ENCODE data around the gene YKT6. TPM values are rescaled to one million over a fixed set of nuclear protein-coding genes. Genes with fewer than 3 reads are reported as not detected.

Gene YKT6
- total RNA-seq, 2 donors from 2014 or later = 63.5 to 68.4 TPM

- no peak for DNase-seq (ENCODE audit: low spot score)
Observed at GRCh38 chr7:44258865-44259546, 58.2 kb downstream of the YKT6 start.

GRCh38 chr7:44259547-44260457 is 59.0 kb downstream of the YKT6 start:
- DNase-seq (ENCODE audit: low spot score) = peak; percentile 10
- 58% methylated on average over 18 of the region's 18 CpGs for whole genome bisulfite sequencing

More at GRCh38 chr7:44258865-44259546, 58.2 kb downstream of the YKT6 start:
- H3K9me3 ChIP-seq = no peaks in the 10 kb centered on the region
- intact Hi-C loops (cut with DNase I) = no loop called here
- H3K36me3 ChIP-seq = no peaks in the 10 kb centered on the region
- H3K27ac ChIP-seq = no peak overlapping the region
- WGBS = 71% methylated on average over 14 of the region's 14 CpGs
- no peak for TF ChIP-seq CTCF (IDR thresholded peaks at IDR 0.05)
- TF ChIP-seq POLR2AphosphoS5 (IDR thresholded peaks at IDR 0.05) = no peak
- TF ChIP-seq POLR2A (IDR thresholded peaks at IDR 0.05) = no peak
- H3K4me1 ChIP-seq (replicated peaks) = no peaks in the 10 kb centered on the region
- H3K4me3 ChIP-seq = no peak overlapping the region
- H3K27me3 ChIP-seq (replicated peaks; ENCODE audit: insufficient read depth) = no peaks in the 10 kb centered on the region

GRCh38 chr7:44261240-44261639 is 60.5 kb downstream of the YKT6 start:
- H3K9me3 ChIP-seq = no peaks in the 10 kb centered on the region
- TF ChIP-seq CTCF (IDR thresholded peaks at IDR 0.05) = no peak
- H3K27ac ChIP-seq = no peak overlapping the region
- WGBS = 84% methylated on average over 5 of the region's 5 CpGs
- H3K4me1 ChIP-seq (replicated peaks) = no peaks in the 10 kb centered on the region
- no peak for DNase-seq (ENCODE audit: low spot score)
- no peaks in the 10 kb centered on the region for H3K27me3 ChIP-seq (replicated peaks; ENCODE audit: insufficient read depth)
- intact Hi-C loops (cut with DNase I) = no loop called here
- no peaks in the 10 kb centered on the region for H3K36me3 ChIP-seq
- no peak overlapping the region for H3K4me3 ChIP-seq

More at GRCh38 chr7:44259547-44260457, 59.0 kb downstream of the YKT6 start:
- H3K36me3 ChIP-seq = no peaks in the 10 kb centered on the region
- no peaks in the 10 kb centered on the region for H3K27me3 ChIP-seq (replicated peaks; ENCODE audit: insufficient read depth)
- no peak overlapping the region for H3K27ac ChIP-seq
- no peaks in the 10 kb centered on the region for H3K9me3 ChIP-seq
- no peak overlapping the region for H3K4me3 ChIP-seq
- no peaks in the 10 kb centered on the region for H3K4me1 ChIP-seq (replicated peaks)
- TF ChIP-seq POLR2AphosphoS5 (IDR thresholded peaks at IDR 0.05) (peak; percentile 14), POLR2A (IDR thresholded peaks at IDR 0.05) (no peak)
- intact Hi-C loops (cut with DNase I) = no loop called here

GRCh38 chr7:44262031-44262430 is 61.3 kb downstream of the YKT6 start:
- TF ChIP-seq POLR2AphosphoS5 (IDR thresholded peaks at IDR 0.05) (no peak), CTCF (IDR thresholded peaks at IDR 0.05) (no peak), POLR2A (IDR thresholded peaks at IDR 0.05) (no peak)
- no peaks in the 10 kb centered on the region for H3K36me3 ChIP-seq
- no peaks in the 10 kb centered on the region for H3K27me3 ChIP-seq (replicated peaks; ENCODE audit: insufficient read depth)
- WGBS = 93% methylated on average over 9 of the region's 9 CpGs
- H3K4me3 ChIP-seq = no peak overlapping the region
- no peak overlapping the region for H3K27ac ChIP-seq
- H3K4me1 ChIP-seq (replicated peaks) = no peaks in the 10 kb centered on the region
- intact Hi-C loops (cut with DNase I) = no loop called here
- no peak for DNase-seq (ENCODE audit: low spot score)
- no peaks in the 10 kb centered on the region for H3K9me3 ChIP-seq

GRCh38 chr7:44263326-44264082 is 62.7 kb downstream of the YKT6 start:
- no peaks in the 10 kb centered on the region for H3K4me1 ChIP-seq (replicated peaks)
- no peak overlapping the region for H3K4me3 ChIP-seq
- no peaks in the 10 kb centered on the region for H3K9me3 ChIP-seq
- TF ChIP-seq POLR2AphosphoS5 (IDR thresholded peaks at IDR 0.05) (no peak), CTCF (IDR thresholded peaks at IDR 0.05) (no peak), POLR2A (IDR thresholded peaks at IDR 0.05) (no peak)
- DNase-seq (ENCODE audit: low spot score) = no peak
- no peak overlapping the region for H3K27ac ChIP-seq
- intact Hi-C loops (cut with DNase I) = no loop called here
- H3K36me3 ChIP-seq = no peaks in the 10 kb centered on the region
- H3K27me3 ChIP-seq (replicated peaks; ENCODE audit: insufficient read depth) = no peaks in the 10 kb centered on the region
- 66% methylated on average over 20 of the region's 20 CpGs for WGBS
